ENCODE measurements around the gene BEST4.
"Not testable (repeated sequence)": the region's sequence is repeated elsewhere in the genome, so short reads cannot be mapped to it uniquely, and the experiment has no call there.

The BEST4 gene

DNA sequence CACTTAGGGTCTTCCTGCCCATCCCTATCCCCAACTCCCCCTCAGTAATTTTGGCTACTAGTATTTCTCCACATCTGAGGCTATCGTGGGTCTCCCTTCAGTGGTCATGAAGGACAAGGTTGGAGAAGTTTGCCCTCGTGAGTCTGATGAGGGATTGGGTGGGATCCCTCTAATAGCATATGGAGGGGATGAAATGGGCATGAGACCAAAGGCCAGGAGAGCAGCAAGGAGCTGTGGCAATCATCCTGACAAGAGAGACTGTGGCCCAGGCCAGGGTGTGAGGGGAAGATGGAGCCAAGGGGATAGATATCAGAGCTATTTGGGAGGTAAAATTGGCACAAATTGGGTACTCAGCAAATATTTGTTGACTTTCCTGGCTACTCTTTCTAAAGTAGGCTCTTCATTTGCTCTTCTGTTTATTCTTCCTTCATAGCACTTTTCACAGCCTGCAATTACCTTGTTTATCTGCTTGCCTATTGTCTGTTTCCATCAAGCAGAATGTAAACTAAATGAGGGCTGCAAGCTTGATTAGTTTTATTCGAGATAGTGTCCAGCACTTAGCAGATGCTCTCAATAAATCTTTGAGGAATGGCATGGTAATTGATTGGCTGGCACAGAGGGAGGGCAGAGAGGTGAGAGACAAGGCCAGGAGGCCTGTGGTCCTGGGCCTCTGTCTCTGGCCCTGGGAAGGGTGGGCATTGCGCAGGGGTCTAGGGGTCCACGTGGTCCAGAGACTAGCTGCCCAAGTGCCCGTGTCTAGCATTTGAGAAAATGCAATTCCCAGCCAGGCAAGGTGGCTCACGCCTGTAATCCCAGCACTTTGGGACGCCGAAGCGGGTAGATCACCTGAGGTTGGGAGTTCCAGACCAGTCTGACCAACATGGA lies 10.8 kb upstream of the BEST4 start:
- DNase-seq (ENCODE audit: low read depth) = no peak
- TF ChIP-seq, protein P1, sequence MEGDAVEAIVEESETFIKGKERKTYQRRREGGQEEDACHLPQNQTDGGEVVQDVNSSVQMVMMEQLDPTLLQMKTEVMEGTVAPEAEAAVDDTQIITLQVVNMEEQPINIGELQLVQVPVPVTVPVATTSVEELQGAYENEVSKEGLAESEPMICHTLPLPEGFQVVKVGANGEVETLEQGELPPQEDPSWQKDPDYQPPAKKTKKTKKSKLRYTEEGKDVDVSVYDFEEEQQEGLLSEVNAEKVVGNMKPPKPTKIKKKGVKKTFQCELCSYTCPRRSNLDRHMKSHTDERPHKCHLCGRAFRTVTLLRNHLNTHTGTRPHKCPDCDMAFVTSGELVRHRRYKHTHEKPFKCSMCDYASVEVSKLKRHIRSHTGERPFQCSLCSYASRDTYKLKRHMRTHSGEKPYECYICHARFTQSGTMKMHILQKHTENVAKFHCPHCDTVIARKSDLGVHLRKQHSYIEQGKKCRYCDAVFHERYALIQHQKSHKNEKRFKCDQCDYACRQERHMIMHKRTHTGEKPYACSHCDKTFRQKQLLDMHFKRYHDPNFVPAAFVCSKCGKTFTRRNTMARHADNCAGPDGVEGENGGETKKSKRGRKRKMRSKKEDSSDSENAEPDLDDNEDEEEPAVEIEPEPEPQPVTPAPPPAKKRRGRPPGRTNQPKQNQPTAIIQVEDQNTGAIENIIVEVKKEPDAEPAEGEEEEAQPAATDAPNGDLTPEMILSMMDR (IDR thresholded peaks at IDR 0.05; ENCODE audit: insufficient read depth, low read depth, low read length, missing control alignments) = no peak
- no peak overlapping the region for H3K4me3 ChIP-seq (ENCODE audit: low read length)

DNA sequence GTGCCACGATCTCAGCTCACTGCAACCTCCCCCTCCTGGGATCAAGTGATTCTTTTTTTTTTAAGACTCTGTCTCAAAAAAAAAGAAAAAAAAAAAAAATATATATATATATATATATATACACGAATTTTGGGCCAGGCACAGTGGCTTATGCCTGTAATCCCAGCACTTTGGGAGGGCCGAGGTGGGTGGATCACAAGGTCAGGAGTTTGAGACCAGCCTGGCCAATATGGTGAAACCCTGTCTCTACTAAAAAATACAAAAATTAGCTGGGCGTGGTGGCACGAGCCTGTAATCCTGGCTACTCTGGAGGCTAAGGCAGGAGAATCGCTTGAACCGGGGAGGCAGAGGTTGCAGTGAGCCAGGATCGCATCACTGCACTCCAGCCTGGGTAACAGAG lies 9.9 kb upstream of the BEST4 start:
- not testable (repeated sequence) for DNase-seq (ENCODE audit: low read depth); H3K4me3 ChIP-seq (ENCODE audit: low read length)

DNA sequence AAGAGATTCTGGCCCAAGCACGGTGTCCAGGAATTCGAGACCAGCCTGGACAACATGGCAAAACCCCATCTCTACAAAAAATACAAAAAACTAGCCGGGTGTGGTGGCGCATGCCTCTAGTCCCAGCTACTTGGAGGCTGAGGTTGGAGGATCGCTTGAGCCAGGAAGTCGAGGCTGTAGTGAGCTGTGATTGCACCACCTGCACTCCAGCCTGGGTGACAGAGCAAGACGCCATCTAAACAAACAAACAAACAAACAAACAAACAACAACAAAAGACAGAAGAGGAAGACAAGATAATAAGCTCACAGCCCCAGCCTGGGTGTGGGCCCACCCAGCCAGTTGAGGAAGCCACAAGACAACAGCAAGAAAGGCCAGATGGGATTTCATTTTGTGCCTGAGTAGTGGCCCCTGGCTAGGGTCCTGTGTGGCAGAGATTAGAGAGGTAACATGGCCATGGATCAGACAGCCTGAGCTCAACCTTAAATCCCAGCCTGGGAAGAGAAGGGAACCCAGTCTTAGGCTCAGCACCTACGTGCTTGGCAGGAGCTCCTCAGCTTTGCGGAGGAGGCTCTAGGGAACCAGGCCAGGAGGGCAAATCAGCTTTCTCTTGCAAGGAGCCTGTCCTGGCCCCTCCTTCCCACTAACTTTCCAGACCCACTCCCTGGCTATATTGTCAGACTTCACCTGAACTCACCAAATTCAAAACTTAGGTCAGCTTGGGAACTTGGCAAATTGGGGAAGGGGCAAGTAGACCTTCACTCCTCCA lies 4.9 kb upstream of the BEST4 start:
- DNase-seq (ENCODE audit: low read depth) = no peak
- no peak overlapping the region for H3K4me3 ChIP-seq (ENCODE audit: low read length)
- TF ChIP-seq, protein P1 (IDR thresholded peaks at IDR 0.05; ENCODE audit: insufficient read depth, low read depth, low read length, missing control alignments) = no peak

DNA sequence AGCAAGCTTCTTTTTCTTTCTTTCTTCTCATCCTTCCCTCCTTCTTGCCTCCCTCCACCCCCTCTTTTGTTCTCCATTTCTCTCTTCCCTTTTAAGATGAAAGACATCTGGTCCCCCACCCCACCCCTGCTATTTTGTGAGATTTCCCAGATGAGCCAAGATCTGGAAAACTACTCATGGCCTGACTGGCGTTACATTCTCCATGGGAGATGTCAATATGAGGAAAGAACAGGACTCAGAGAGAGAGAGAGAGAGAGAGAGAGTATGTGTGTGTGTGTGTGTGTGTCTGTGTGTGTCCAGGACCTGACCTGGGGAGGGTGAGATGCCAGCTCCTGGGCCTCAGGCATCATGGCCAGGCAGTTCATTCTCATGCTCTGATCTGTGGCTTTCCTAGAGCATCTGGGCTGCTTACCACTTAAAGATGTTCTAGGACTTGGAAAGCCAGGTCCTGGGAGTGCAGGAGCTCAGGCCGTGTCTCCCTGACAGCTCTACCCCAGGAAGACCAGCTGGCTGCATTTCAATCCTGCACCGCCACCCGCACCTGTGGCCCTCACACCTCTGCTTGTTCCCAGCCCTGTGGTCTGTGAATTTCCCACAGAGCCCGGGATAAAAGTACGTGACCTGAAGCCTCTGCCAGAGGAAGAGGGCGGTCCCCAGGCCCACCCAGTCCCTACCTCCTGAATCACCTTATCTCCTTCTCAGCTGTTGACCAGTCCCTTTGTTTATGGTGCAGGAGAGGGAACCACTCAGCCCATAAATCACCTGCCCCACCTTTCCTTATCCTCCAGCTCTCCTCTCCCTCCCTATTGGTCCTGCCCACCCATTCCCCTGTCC lies 3.2 kb upstream of the BEST4 start:
- no peak overlapping the region for H3K4me3 ChIP-seq (ENCODE audit: low read length)
- TF ChIP-seq, protein P1 (IDR thresholded peaks at IDR 0.05; ENCODE audit: insufficient read depth, low read depth, low read length, missing control alignments) = no peak
- no peak for DNase-seq (ENCODE audit: low read depth)

DNA sequence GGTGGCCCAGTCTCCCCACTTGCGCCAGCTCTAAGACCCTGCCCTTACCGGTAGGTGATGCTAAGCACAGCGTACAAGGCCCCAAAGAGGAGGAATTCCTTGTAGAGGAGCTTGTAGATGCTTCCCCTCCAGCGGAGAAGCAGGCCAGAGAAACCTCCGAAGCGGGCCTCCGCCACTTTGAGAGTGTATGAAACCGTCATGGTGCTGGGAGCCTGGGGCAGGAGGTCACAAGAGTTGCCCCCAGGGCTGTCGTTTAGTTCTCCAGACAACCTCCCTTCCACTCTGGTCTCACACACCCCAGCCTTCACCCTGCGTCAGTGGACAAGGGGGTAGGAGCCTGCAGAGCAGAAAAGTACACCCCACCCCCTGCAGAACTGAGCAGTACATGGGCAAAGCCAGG lies 464 bp downstream of the BEST4 start:
- DNase-seq (ENCODE audit: low read depth) = no peak
- TF ChIP-seq, protein P1 (IDR thresholded peaks at IDR 0.05; ENCODE audit: insufficient read depth, low read depth, low read length, missing control alignments) = no peak
- H3K4me3 ChIP-seq (ENCODE audit: low read length) = no peak overlapping the region

DNA sequence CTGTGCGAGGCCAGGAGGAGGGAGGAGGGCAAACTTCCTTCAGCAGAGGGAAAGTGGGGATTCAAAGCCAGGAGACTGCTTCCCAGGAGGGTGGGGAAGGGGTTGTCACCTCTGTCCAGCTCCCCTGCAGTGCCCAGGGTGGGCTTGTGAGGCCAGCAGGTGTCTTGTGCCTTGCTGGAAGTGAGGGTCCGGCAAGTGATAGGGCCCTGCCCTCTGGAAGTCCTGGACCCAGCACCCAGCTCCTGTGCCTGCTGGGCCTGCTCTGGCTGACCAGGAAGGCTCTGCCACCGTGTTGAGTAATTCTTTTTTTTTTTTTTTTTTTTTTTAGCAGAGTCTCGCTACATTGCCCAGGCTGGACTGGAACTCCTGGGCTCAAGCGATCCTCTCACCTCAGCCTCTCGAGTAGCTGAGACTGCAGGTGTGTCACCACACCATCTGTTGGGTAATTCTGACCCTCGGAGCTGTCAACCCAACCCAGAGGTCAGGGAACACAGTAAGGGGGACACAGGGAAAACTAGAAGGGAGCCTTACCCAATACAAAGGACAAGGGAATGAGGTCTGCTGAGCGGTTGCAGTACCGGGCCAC lies 1.0 kb downstream of the BEST4 start:
- H3K4me3 ChIP-seq (ENCODE audit: low read length) = no peak overlapping the region
- TF ChIP-seq, protein P1 (IDR thresholded peaks at IDR 0.05; ENCODE audit: insufficient read depth, low read depth, low read length, missing control alignments) = no peak
- DNase-seq (ENCODE audit: low read depth) = no peak
